GM23338 (cell line): Measurements from ENCODE around the gene KRTAP3-2. TPM values are rescaled to one million over a fixed set of nuclear protein-coding genes. Genes with fewer than 3 reads are reported as not detected.
A peak's percentile ranks its signal among the peaks of the same experiment; 100 is the strongest.
"Not testable (repeated sequence)": the region's sequence is repeated elsewhere in the genome, so short reads cannot be mapped to it uniquely, and the experiment has no call there.

Experiments used
- ATAC-seq: fragments of 200-7000 bp; cut with Tn5 transposase; 3 replicates; pipeline ENCODE4 v1.9.1; 2020
- DNase-seq: peaks from one replicate; pipeline ENCODE4 v3.0.0-alpha.2; 2015; ENCODE audit warnings: low spot score
- H2AFZ ChIP-seq: fragments of 200-600 bp; sonication (generic); 2 replicates; pipeline ENCODE4 v1.8.0; 2016; ENCODE audit warnings: antibody characterized with exemption, mild to moderate bottlenecking, moderate library complexity
- H3F3A ChIP-seq: fragments of 200-600 bp; sonication (generic); replicated peaks from 2 replicates; pipeline ENCODE4 v1.8.0; 2017; ENCODE audit warnings: antibody characterized with exemption, mixed run types, low read depth
- H3K27ac ChIP-seq: fragments of 200-600 bp; sonication (generic); 2 replicates; pipeline ENCODE4 v1.6.1; 2016; ENCODE audit warnings: low read depth
- H3K27me3 ChIP-seq: fragments of 200-600 bp; sonication (generic); 2 replicates; pipeline ENCODE4 v1.8.0; 2016; ENCODE audit warnings: mild to moderate bottlenecking, mixed run types, moderate library complexity; ENCODE audit not compliant: insufficient read depth
- H3K36me3 ChIP-seq: fragments of 200-600 bp; sonication (generic); 2 replicates; pipeline ENCODE4 v1.8.0; 2016; ENCODE audit warnings: mild to moderate bottlenecking; ENCODE audit not compliant: insufficient read depth
- H3K4me1 ChIP-seq: fragments of 200-600 bp; sonication (generic); 2 replicates; pipeline ENCODE4 v1.8.0; 2016; ENCODE audit warnings: mild to moderate bottlenecking, moderate library complexity; ENCODE audit not compliant: insufficient read depth
- H3K4me2 ChIP-seq: fragments of 200-600 bp; sonication (generic); 2 replicates; pipeline ENCODE4 v1.7.1; 2017; ENCODE audit warnings: mixed run types
- H3K4me3 ChIP-seq: fragments of 200-600 bp; sonication (generic); 2 replicates; pipeline ENCODE4 v1.6.1; 2016; ENCODE audit warnings: mixed run types
- H3K79me2 ChIP-seq: fragments of 200-600 bp; sonication (generic); replicated peaks from 2 replicates; pipeline ENCODE4 v1.8.0; 2017; ENCODE audit warnings: mild to moderate bottlenecking; ENCODE audit not compliant: insufficient read depth
- H3K9me2 ChIP-seq: fragments of 200-600 bp; sonication (generic); 2 replicates; pipeline ENCODE4 v1.8.0; 2017; ENCODE audit not compliant: insufficient read depth
- H4K20me1 ChIP-seq: fragments of 200-600 bp; sonication (generic); replicated peaks from 2 replicates; pipeline ENCODE4 v1.8.0; 2017; ENCODE audit warnings: mild to moderate bottlenecking; ENCODE audit not compliant: insufficient read depth
- H3K27ac Mint-ChIP-seq: 2 replicates; pipeline ENCODE4 v1.8.0; 2020; ENCODE audit warnings: inconsistent platforms, mild to moderate bottlenecking, moderate library complexity, mixed read lengths
- H3K27me3 Mint-ChIP-seq: 3 replicates; pipeline ENCODE4 v1.8.0; 2022; ENCODE audit warnings: low read depth, mild to moderate bottlenecking, moderate library complexity, mixed read lengths, inconsistent platforms; ENCODE audit not compliant: insufficient read depth, poor library complexity
- H3K36me3 Mint-ChIP-seq: 3 replicates; pipeline ENCODE4 v1.8.0; 2021; ENCODE audit warnings: low read depth, mild to moderate bottlenecking, inconsistent platforms, moderate library complexity, mixed read lengths
- H3K4me1 Mint-ChIP-seq: 3 replicates; pipeline ENCODE4 v1.8.0; 2020; ENCODE audit warnings: mild to moderate bottlenecking, inconsistent platforms, mixed read lengths
- H3K4me3 Mint-ChIP-seq: 3 replicates; pipeline ENCODE4 v1.8.0; 2021; ENCODE audit warnings: moderate library complexity, mild to moderate bottlenecking, inconsistent platforms, mixed read lengths
- H3K9me3 Mint-ChIP-seq: 3 replicates; pipeline ENCODE4 v1.8.0; 2020; ENCODE audit warnings: moderate library complexity, mild to moderate bottlenecking, inconsistent platforms, mixed read lengths
- CREB1 ChIP-seq: fragments of 250-450 bp; sonication (Bioruptor Pico); IDR thresholded peaks from 2 replicates; pipeline ENCODE4 v1.5.0; 2020; ENCODE audit warnings: low read depth, mild to moderate bottlenecking, moderate library complexity
- CTCF ChIP-seq, 2 experiments: fragments of 200-600 bp in 1 of 2; sonication (generic) in 1 of 2; conservative IDR thresholded peaks; 2 replicates each; pipeline versions ENCODE4 v1.5.1 to v1.6.1; 2016 to 2017; ENCODE audit warnings: antibody characterized with exemption in 2 of 2, low read depth in 2 of 2, mild to moderate bottlenecking in 2 of 2, moderate library complexity in 1 of 2
- EZH2 ChIP-seq: fragments of 200-600 bp; sonication (generic); IDR thresholded peaks from one replicate; pipeline ENCODE4 v1.8.0; 2017; ENCODE audit warnings: antibody characterized with exemption, mild to moderate bottlenecking, low read depth; ENCODE audit not compliant: unreplicated experiment
- EZH2phosphoT487 ChIP-seq: fragments of 200-600 bp; sonication (generic); IDR thresholded peaks from one replicate; pipeline ENCODE4 v1.8.1; 2018; ENCODE audit warnings: antibody characterized with exemption; ENCODE audit not compliant: unreplicated experiment
- NANOG ChIP-seq: IDR thresholded peaks from 2 replicates; pipeline ENCODE4 v1.6.1; 2016; ENCODE audit warnings: antibody characterized with exemption, borderline replicate concordance
- POLR2AphosphoS5 ChIP-seq: IDR thresholded peaks from 2 replicates; pipeline ENCODE4 v1.6.1; 2016; ENCODE audit warnings: antibody characterized with exemption, low read depth
- STAT1 ChIP-seq: IDR thresholded peaks from one replicate; pipeline ENCODE4 v1.6.1; 2016; ENCODE audit warnings: antibody characterized with exemption; ENCODE audit not compliant: unreplicated experiment
- ZNF331 ChIP-seq: fragments of 250-450 bp; sonication (Bioruptor Pico); IDR thresholded peaks from 2 replicates; pipeline ENCODE4 v1.5.0; 2020; ENCODE audit warnings: low read depth, mild to moderate bottlenecking, moderate library complexity
- polyA plus RNA-seq: library from polyadenylated mRNA; unstranded; fragments of >200 nt; fragmentation: Nextera tagmentation; extraction: Ambion mirVana; gene quantifications from 2 replicates; pipeline ENCODE4 v1.2.1, GENCODE V29; 2016
- total RNA-seq: library from RNA; depleted of rRNA; stranded (reverse); fragments of >200 nt; shearing (Covaris generic); gene quantifications from 2 replicates; pipeline ENCODE4 v1.2.3, GENCODE V29; 2014

The KRTAP3-2 gene
- total and polyA plus RNA-seq, 2 experiments from 2014 or later: not detected

- Histone ChIP-seq H3F3A (no peaks in the 10 kb centered on the region), H3K9me2 (no peaks in the 10 kb centered on the region), H3K4me1 (peaks cover 14% of the 10 kb centered on the region), H3K36me3 (no peaks in the 10 kb centered on the region), H3K27me3 (no peaks in the 10 kb centered on the region), H3K79me2 (no peaks in the 10 kb centered on the region), H4K20me1 (no peaks in the 10 kb centered on the region), H3K4me3 (no peak overlapping the region), H3K27ac (no peak overlapping the region), H3K4me2 (no peak overlapping the region), H2AFZ (no peak overlapping the region)
- ATAC-seq (no peak), DNase-seq (no peak)
- TF ChIP-seq CREB1 (CRISPR knock-in tag) (no peak), ZNF331 (CRISPR knock-in tag) (no peak), NANOG (no peak), STAT1 (no peak), EZH2phosphoT487 (no peak), EZH2 (no peak)
- no peak overlapping the region for H3K4me3 Mint-ChIP-seq
- H3K4me1 Mint-ChIP-seq: peaks cover 19% of the 10 kb centered on the region
- H3K36me3 Mint-ChIP-seq: no peaks in the 10 kb centered on the region
- 0 out of 3 replicates have a peak, but pooled peaks cover 2% of the 10 kb centered on the region for H3K9me3 Mint-ChIP-seq
- peaks cover 4% of the 10 kb centered on the region for H3K27me3 Mint-ChIP-seq
- no peak overlapping the region for H3K27ac Mint-ChIP-seq
Measured at GRCh38 chr17:41042953-41043352, 43.2 kb upstream of the KRTAP3-2 start.

- DNase-seq, H3K4me2 ChIP-seq, H3F3A ChIP-seq, ATAC-seq, H3K36me3 ChIP-seq, H3K27ac ChIP-seq, H3K79me2 ChIP-seq, H3K36me3 Mint-ChIP-seq, H3K27me3 Mint-ChIP-seq, H3K9me3 Mint-ChIP-seq, H3K4me3 Mint-ChIP-seq, H4K20me1 ChIP-seq, H3K4me3 ChIP-seq, H3K27me3 ChIP-seq, H2AFZ ChIP-seq, H3K27ac Mint-ChIP-seq, H3K9me2 ChIP-seq: not testable (repeated sequence)
- H3K4me1 Mint-ChIP-seq: peaks cover 25% of the 10 kb centered on the region
- H3K4me1 ChIP-seq: peaks cover 25% of the 10 kb centered on the region
Measured at GRCh38 chr17:41040783-41041571, 41.3 kb upstream of the KRTAP3-2 start, which contains the start of gene KRTAP1-1. Gene KRTAP1-1, minus strand, starts transcription at chr17:41041450. Its CDS starts 53 bp downstream, at chr17:41041397.

GRCh38 chr17:41037853-41038350 lies 38.2 kb upstream of the KRTAP3-2 start:
- Histone ChIP-seq H3K4me3 (no peak overlapping the region), H2AFZ (no peak overlapping the region), H3K4me1 (peaks cover 25% of the 10 kb centered on the region), H3K27me3 (no peaks in the 10 kb centered on the region), H3K4me2 (peak overlapping the region; percentile 13), H3K9me2 (no peaks in the 10 kb centered on the region), H4K20me1 (no peaks in the 10 kb centered on the region), H3K36me3 (no peaks in the 10 kb centered on the region), H3K79me2 (no peaks in the 10 kb centered on the region), H3K27ac (no peak overlapping the region), H3F3A (no peaks in the 10 kb centered on the region)
- Mint-ChIP-seq H3K27me3 (peaks cover 2% of the 10 kb centered on the region), H3K27ac (0 out of 2 replicates have a peak overlapping the region, but pooled peaks have one; percentile 36), H3K4me3 (no peak overlapping the region), H3K36me3 (no peaks in the 10 kb centered on the region), H3K4me1 (peaks cover 25% of the 10 kb centered on the region), H3K9me3 (no peaks in the 10 kb centered on the region)
- peak; percentile 41 for DNase-seq
- ATAC-seq: peak; percentile 57
- TF ChIP-seq CREB1 (CRISPR knock-in tag) (no peak), POLR2AphosphoS5 (no peak), CTCF (conservative IDR thresholded peaks at IDR 0.05; ENCODE audit: low read depth in 2 of 2) (no peak), ZNF331 (CRISPR knock-in tag) (no peak), EZH2phosphoT487 (no peak)
